GM12878 (cell line): ENCODE measurements around the gene CARD14. TPM values are rescaled to one million over a fixed set of nuclear protein-coding genes. Genes with fewer than 3 reads are reported as not detected.
A peak's percentile ranks its signal among the peaks of the same experiment; 100 is the strongest.

Source experiments
- ATAC-seq: fragments of 200-7000 bp; cut with Tn5 transposase; 3 replicates; pipeline ENCODE4 v1.9.1; 2020; ENCODE audit warnings: mild to moderate bottlenecking, moderate library complexity
- BruUV-seq: library from RNA; stranded (reverse); fragments of 400-500 nt; replicated peaks from 2 replicates; lab custom pipeline; 2021; lab: Mats Ljungman, UMichigan
- CTCF ChIA-PET: fragments of 300-600 bp; sonication (Branson Sonifier 250); formaldehyde crosslinking; extraction: SDS; loops from one replicate; lab custom pipeline; 2021; ENCODE audit warnings: inconsistent platforms; lab: Yijun Ruan, JAX
- POLR2A ChIA-PET: fragments of 350-600 bp; formaldehyde crosslinking; extraction: SDS; loops from one replicate; lab custom pipeline; 2021; ENCODE audit warnings: inconsistent platforms; lab: Charles Lee
- RAD21 ChIA-PET: fragments of 300-600 bp; sonication (Branson Sonifier 250); formaldehyde crosslinking; loops from one replicate; lab custom pipeline; 2023; ENCODE audit warnings: antibody characterized with exemption; ENCODE audit not compliant: unreplicated experiment; lab: Charles Lee
- SMC1A ChIA-PET: fragments of 300-600 bp; sonication (Branson Sonifier 250); formaldehyde crosslinking; loops from one replicate; lab custom pipeline; 2023; ENCODE audit not compliant: unreplicated experiment, uncharacterized antibody; lab: Charles Lee
- DNase-seq: peaks from one replicate; pipeline ENCODE4 v3.0.0-alpha.2; 2011; ENCODE audit warnings: low read depth, low spot score
- FAIRE-seq: peaks from 3 replicates; lab custom pipeline; 2011; peaks lifted over from hg19 to GRCh38; lab: Jason Lieb, UNC
- H2AFZ ChIP-seq: 2 replicates; pipeline ENCODE4 v1.6.0; 2011; ENCODE audit warnings: low read depth, low read length, control low read depth; ENCODE audit not compliant: control insufficient read depth
- H3K27ac ChIP-seq: 2 replicates; pipeline ENCODE4 v1.5.1; 2011; ENCODE audit warnings: control low read depth; ENCODE audit not compliant: control insufficient read depth, insufficient read depth
- H3K27me3 ChIP-seq, 2 experiments: replicated peaks in 1 of 2; 2 replicates each; pipeline versions ENCODE4 v1.6.0 to v1.6.1; 2011; ENCODE audit warnings: low read length in 1 of 2; ENCODE audit not compliant: control insufficient read depth in 2 of 2, insufficient read depth in 2 of 2
- H3K36me3 ChIP-seq, 2 experiments: 2 replicates each; pipeline ENCODE4 v1.5.1; 2011; ENCODE audit warnings: low read length in 1 of 2; ENCODE audit not compliant: control insufficient read depth in 2 of 2, insufficient read depth in 2 of 2
- H3K4me1 ChIP-seq: 2 replicates; pipeline ENCODE4 v1.6.1; 2011; ENCODE audit warnings: mild to moderate bottlenecking, low read length, moderate library complexity, mixed read lengths; ENCODE audit not compliant: control insufficient read depth, insufficient read depth
- H3K4me2 ChIP-seq: 2 replicates; pipeline ENCODE4 v1.6.0; 2011; ENCODE audit warnings: control low read depth; ENCODE audit not compliant: control insufficient read depth, insufficient read depth
- H3K4me3 ChIP-seq: fragments of 200-600 bp; sonication (generic); 2 replicates; pipeline ENCODE4 v1.5.1; 2016
- H3K79me2 ChIP-seq: 2 replicates; pipeline ENCODE4 v1.6.0; 2011; ENCODE audit warnings: low read length; ENCODE audit not compliant: control insufficient read depth, insufficient read depth
- H3K9ac ChIP-seq: 2 replicates; pipeline ENCODE4 v1.8.0; 2011; ENCODE audit warnings: low read length, control low read depth, mixed read lengths; ENCODE audit not compliant: control insufficient read depth, insufficient read depth
- H3K9me3 ChIP-seq: replicated peaks from 3 replicates; pipeline ENCODE4 v1.5.1; 2011; ENCODE audit warnings: mild to moderate bottlenecking, low read length; ENCODE audit not compliant: control insufficient read depth, insufficient read depth
- H4K20me1 ChIP-seq: 2 replicates; pipeline ENCODE4 v1.6.0; 2011; ENCODE audit not compliant: control insufficient read depth, insufficient read depth
- CBFB ChIP-seq: IDR thresholded peaks from 2 replicates; pipeline ENCODE4 v1.6.1; 2016; ENCODE audit warnings: antibody characterized with exemption, low read depth
- EGR1 ChIP-seq, 2 experiments: IDR thresholded peaks; 1 replicate in 1 of 2; 2 replicates in 1 of 2; pipeline ENCODE4 v1.6.1; 2011 to 2012; ENCODE audit warnings: low read depth in 2 of 2, low read length in 2 of 2, borderline replicate concordance in 1 of 2, mild to moderate bottlenecking in 1 of 2, moderate library complexity in 1 of 2
- EP300 ChIP-seq, 2 experiments: fragments of 150-350 bp in 1 of 2; IDR thresholded peaks; 2 replicates each; pipeline ENCODE4 v1.6.1; 2011 to 2012; ENCODE audit warnings: low read depth in 2 of 2, low read length in 2 of 2, borderline replicate concordance in 1 of 2, improper control_type of control experiment in 1 of 2, inconsistent platforms in 1 of 2; ENCODE audit not compliant: control insufficient read depth in 1 of 2
- HDAC6 ChIP-seq: fragments of 200-600 bp; sonication (generic); IDR thresholded peaks from one replicate; pipeline ENCODE4 v1.8.0; 2017; ENCODE audit warnings: antibody characterized with exemption; ENCODE audit not compliant: unreplicated experiment
- HDGF ChIP-seq: fragments of 450-650 bp; IDR thresholded peaks from 2 replicates; pipeline ENCODE4 v1.6.1; 2016; ENCODE audit warnings: antibody characterized with exemption
- IKZF2 ChIP-seq, 2 experiments: fragments of 450-650 bp; IDR thresholded peaks; 2 replicates each; pipeline ENCODE4 v1.6.1; 2017; ENCODE audit warnings: mild to moderate bottlenecking in 2 of 2, moderate library complexity in 2 of 2
- KLF5 ChIP-seq: fragments of 450-650 bp; IDR thresholded peaks from 2 replicates; pipeline ENCODE4 v1.6.1; 2014; ENCODE audit warnings: mild to moderate bottlenecking; ENCODE audit not compliant: partially characterized antibody
- MEF2B ChIP-seq: fragments of 450-650 bp; IDR thresholded peaks from 2 replicates; pipeline ENCODE4 v1.6.1; 2018; ENCODE audit warnings: mild to moderate bottlenecking, moderate library complexity; ENCODE audit not compliant: partially characterized antibody, poor library complexity, severe bottlenecking
- MXI1 ChIP-seq: fragments of 150-350 bp; IDR thresholded peaks from 2 replicates; pipeline ENCODE4 v1.6.1; 2011; ENCODE audit warnings: low read depth, mild to moderate bottlenecking, inconsistent platforms, low read length, improper control_type of control experiment
- POLR2AphosphoS5 ChIP-seq: IDR thresholded peaks from 2 replicates; pipeline ENCODE4 v1.6.1; 2011; ENCODE audit warnings: mild to moderate bottlenecking, low read length, inconsistent platforms
- RB1 ChIP-seq: fragments of 450-650 bp; formaldehyde crosslinking; IDR thresholded peaks from 2 replicates; pipeline ENCODE4 v1.6.1; 2017; ENCODE audit warnings: mild to moderate bottlenecking, borderline replicate concordance
- RUNX3 ChIP-seq: IDR thresholded peaks from 2 replicates; pipeline ENCODE4 v1.6.1; 2012; ENCODE audit warnings: low read length, inconsistent platforms
- SREBF1 ChIP-seq: IDR thresholded peaks from 2 replicates; pipeline ENCODE4 v1.6.1; 2012; ENCODE audit warnings: mild to moderate bottlenecking, low read length
- SREBF2 ChIP-seq: IDR thresholded peaks from 2 replicates; pipeline ENCODE4 v1.6.1; 2012; ENCODE audit warnings: mild to moderate bottlenecking, low read length
- SRF ChIP-seq, 2 experiments: IDR thresholded peaks; 2 replicates each; pipeline ENCODE4 v1.6.1; 2011; ENCODE audit warnings: low read depth in 2 of 2, low read length in 2 of 2, mild to moderate bottlenecking in 1 of 2, moderate library complexity in 1 of 2
- STAT3 ChIP-seq: IDR thresholded peaks from 2 replicates; pipeline ENCODE4 v1.6.1; 2011; ENCODE audit warnings: low read depth, low read length, improper control_type of control experiment
- ZNF384 ChIP-seq: IDR thresholded peaks from 2 replicates; pipeline ENCODE4 v1.6.1; 2012; ENCODE audit warnings: low read depth, mild to moderate bottlenecking, low read length, improper control_type of control experiment, borderline replicate concordance
- ZNF622 ChIP-seq: fragments of 450-650 bp; IDR thresholded peaks from 2 replicates; pipeline ENCODE4 v1.6.1; 2017; ENCODE audit warnings: mild to moderate bottlenecking, inconsistent platforms
- ZSCAN29 ChIP-seq: fragments of 450-650 bp; IDR thresholded peaks from 2 replicates; pipeline ENCODE4 v1.6.1; 2017; ENCODE audit warnings: mild to moderate bottlenecking, moderate library complexity
- WGBS: methylation state at CpG from one replicate; pipeline ENCODE4 v1.1.6; 2016; ENCODE audit warnings: low lambda C conversion rate; ENCODE audit not compliant: insufficient replicate concordance, insufficient coverage; ENCODE audit errors: missing lambda C conversion rate; 5-methylcytosine and 5-hydroxymethylcytosine counted together
- in situ Hi-C: fragments of 300-500 bp; cut with MboI; formaldehyde crosslinking; loops from 9 replicates; pipeline ENCODE4 v1.14.3; 2018; ENCODE audit warnings: mixed read lengths
- intact Hi-C: fragments of 100-400 bp; cut with micrococcal nuclease; formaldehyde crosslinking; loops from one replicate; pipeline ENCODE4 v1.14.2; 2022; ENCODE audit not compliant: unreplicated experiment
- polyA plus RNA-seq, 11 experiments: library from polyadenylated mRNA; depleted of rRNA in 4 of 11; unstranded in 6 of 11; stranded (reverse) in 5 of 11; fragments of >200 nt; fragmentation: Nextera tagmentation in 4 of 11; fragmentation: Illumina TruSeq in 1 of 11; extraction: Ambion mirVana in 4 of 11; extraction: Trizol in 1 of 11; gene quantifications; 1 replicate in 1 of 11; 2 replicates in 10 of 11; pipeline versions ENCODE4 v1.2.1 to v1.2.3, GENCODE V29; 2011 to 2016; ENCODE audit warnings: inconsistent platforms in 2 of 11, missing spikeins in 2 of 11, low read depth in 1 of 11
- total RNA-seq, 4 experiments: library from RNA; depleted of rRNA in 3 of 4; stranded (reverse); fragments of >200 nt in 3 of 4; fragmentation: Illumina TruSeq in 1 of 4; extraction: Trizol in 1 of 4; gene quantifications; 2 replicates each; pipeline versions ENCODE4 v1.2.1 to v1.2.3, GENCODE V29; 2013 to 2021
- TF ChIP-seq, protein P1 (sequence below): IDR thresholded peaks from 2 replicates; pipeline ENCODE4 v1.6.1; 2012; ENCODE audit warnings: low read depth, low read length, improper control_type of control experiment
- TF ChIP-seq, protein P2 (sequence below): fragments of 450-650 bp; IDR thresholded peaks from 2 replicates; pipeline ENCODE4 v1.6.1; 2018; ENCODE audit warnings: borderline replicate concordance, mild to moderate bottlenecking; ENCODE audit not compliant: partially characterized antibody
- TF ChIP-seq, protein P3 (sequence below): fragments of 450-650 bp; IDR thresholded peaks from 2 replicates; pipeline ENCODE4 v1.6.1; 2016; ENCODE audit warnings: mild to moderate bottlenecking

The CARD14 gene
- total and polyA plus RNA-seq, 10 of the 15 experiments (the other 5 are each of a cell fraction or from before 2014, with no cell fraction given), result 0.08 to 0.15 TPM; not detected in 8

DNA sequence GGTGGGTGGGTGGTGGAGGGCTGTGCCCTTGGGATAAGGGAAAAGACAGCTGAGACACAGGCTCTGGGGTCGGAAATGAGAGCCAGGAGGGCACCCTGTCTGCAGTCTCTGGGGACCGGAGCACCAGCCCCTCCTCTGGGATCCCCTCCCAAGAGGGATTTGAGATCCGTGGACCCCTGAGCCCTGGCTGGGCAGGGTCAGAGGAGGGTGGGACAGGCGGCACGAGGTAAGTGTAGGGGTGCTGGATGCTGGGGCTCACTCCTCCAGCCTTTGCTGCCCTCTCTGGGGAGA, 49.9 kb downstream of the CARD14 start:
- in situ Hi-C loops, result no loop called here

More for the DNA sequence above, 49.9 kb downstream of the CARD14 start:
- Histone ChIP-seq H3K27ac (peak overlapping the region; percentile 75), H3K79me2 (peaks cover 4% of the 10 kb centered on the region), H3K9me3 (no peaks in the 10 kb centered on the region), H3K4me2 (peak overlapping the region; percentile 90), H3K4me1 (peaks cover 4% of the 10 kb centered on the region)
- 3% methylated on average over 5 of the region's 5 CpGs for WGBS
- no TSS peak for BruUV-seq
- no peak; the same call in 1 of the 3 replicates for ATAC-seq
- intact Hi-C loops, result loop anchor here (5.0 kb wide), 1 partner anchor 33 kb away; no protein-coding TSS in a partner anchor
- CTCF ChIA-PET, result interaction anchor here (0.9 kb wide), 1 partner anchor 23 kb away, joined by 3 read pairs; no protein-coding TSS in a partner anchor
- RAD21 ChIA-PET, result interaction anchor here (0.8 to 2.2 kb wide), 3 partner anchors 24 to 44 kb away, joined by 3 to 10 read pairs (median 3); no protein-coding TSS in a partner anchor
- POLR2A ChIA-PET, result interaction anchor here (1.1 to 1.5 kb wide), 3 partner anchors 35 to 46 kb away, joined by 3 to 5 read pairs (median 4); no protein-coding TSS in a partner anchor
- SMC1A ChIA-PET, result interaction anchor here (1.0 to 2.0 kb wide), 2 partner anchors 24 to 46 kb away, joined by 4 to 8 read pairs; no protein-coding TSS in a partner anchor
- no peak for TF ChIP-seq EGR1 (IDR thresholded peaks at IDR 0.05; ENCODE audit: borderline replicate concordance in 1 of 2, low read depth in 2 of 2, low read length in 2 of 2)
- TF ChIP-seq MXI1, result 0 out of 2 replicates have a peak, but pooled peaks have one; percentile 11
- no peak for TF ChIP-seq HDAC6
- TF ChIP-seq, protein P1, sequence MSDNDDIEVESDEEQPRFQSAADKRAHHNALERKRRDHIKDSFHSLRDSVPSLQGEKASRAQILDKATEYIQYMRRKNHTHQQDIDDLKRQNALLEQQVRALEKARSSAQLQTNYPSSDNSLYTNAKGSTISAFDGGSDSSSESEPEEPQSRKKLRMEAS, result no peak
- TF ChIP-seq HDGF, result peak; percentile 59; the same call in 1 of the 2 replicates
- TF ChIP-seq, protein P2, sequence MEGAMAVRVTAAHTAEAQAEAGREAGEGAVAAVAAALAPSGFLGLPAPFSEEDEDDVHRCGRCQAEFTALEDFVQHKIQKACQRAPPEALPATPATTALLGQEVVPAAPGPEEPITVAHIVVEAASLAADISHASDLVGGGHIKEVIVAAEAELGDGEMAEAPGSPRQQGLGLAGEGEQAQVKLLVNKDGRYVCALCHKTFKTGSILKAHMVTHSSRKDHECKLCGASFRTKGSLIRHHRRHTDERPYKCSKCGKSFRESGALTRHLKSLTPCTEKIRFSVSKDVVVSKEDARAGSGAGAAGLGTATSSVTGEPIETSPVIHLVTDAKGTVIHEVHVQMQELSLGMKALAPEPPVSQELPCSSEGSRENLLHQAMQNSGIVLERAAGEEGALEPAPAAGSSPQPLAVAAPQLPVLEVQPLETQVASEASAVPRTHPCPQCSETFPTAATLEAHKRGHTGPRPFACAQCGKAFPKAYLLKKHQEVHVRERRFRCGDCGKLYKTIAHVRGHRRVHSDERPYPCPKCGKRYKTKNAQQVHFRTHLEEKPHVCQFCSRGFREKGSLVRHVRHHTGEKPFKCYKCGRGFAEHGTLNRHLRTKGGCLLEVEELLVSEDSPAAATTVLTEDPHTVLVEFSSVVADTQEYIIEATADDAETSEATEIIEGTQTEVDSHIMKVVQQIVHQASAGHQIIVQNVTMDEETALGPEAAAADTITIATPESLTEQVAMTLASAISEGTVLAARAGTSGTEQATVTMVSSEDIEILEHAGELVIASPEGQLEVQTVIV, result peak; percentile 0
- TF ChIP-seq POLR2AphosphoS5, result 0 out of 2 replicates have a peak, but pooled peaks have one; percentile 5
- peak; percentile 10 for TF ChIP-seq CBFB
- no peak for TF ChIP-seq KLF5
- TF ChIP-seq SREBF2, result no peak
- no peak for TF ChIP-seq SRF (IDR thresholded peaks at IDR 0.05; ENCODE audit: low read depth in 2 of 2, low read length in 2 of 2)
- TF ChIP-seq RUNX3, result no peak
- TF ChIP-seq ZSCAN29, result no peak
- TF ChIP-seq ZNF384, result no peak
- TF ChIP-seq STAT3, result no peak
- peak; percentile 78 for TF ChIP-seq MEF2B
- 0 out of 4 replicates have a peak, but pooled peaks have one; percentile 0 to 13 for TF ChIP-seq IKZF2 (IDR thresholded peaks at IDR 0.05)
- TF ChIP-seq SREBF1, result no peak
- no peak for TF ChIP-seq RB1
- TF ChIP-seq ZNF622, result no peak
- TF ChIP-seq, protein P3, sequence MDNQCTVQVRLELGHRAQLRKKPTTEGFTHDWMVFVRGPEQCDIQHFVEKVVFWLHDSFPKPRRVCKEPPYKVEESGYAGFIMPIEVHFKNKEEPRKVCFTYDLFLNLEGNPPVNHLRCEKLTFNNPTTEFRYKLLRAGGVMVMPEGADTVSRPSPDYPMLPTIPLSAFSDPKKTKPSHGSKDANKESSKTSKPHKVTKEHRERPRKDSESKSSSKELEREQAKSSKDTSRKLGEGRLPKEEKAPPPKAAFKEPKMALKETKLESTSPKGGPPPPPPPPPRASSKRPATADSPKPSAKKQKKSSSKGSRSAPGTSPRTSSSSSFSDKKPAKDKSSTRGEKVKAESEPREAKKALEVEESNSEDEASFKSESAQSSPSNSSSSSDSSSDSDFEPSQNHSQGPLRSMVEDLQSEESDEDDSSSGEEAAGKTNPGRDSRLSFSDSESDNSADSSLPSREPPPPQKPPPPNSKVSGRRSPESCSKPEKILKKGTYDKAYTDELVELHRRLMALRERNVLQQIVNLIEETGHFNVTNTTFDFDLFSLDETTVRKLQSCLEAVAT, result 0 out of 2 replicates have a peak, but pooled peaks have one; percentile 36
- TF ChIP-seq EP300 (IDR thresholded peaks at IDR 0.05; ENCODE audit: borderline replicate concordance in 1 of 2, control insufficient read depth in 1 of 2, low read depth in 2 of 2, low read length in 2 of 2), result 0 out of 4 replicates have a peak, but pooled peaks of 1 of the 2 experiments have one; percentile 4
- TF ChIP-seq, all 136 proteins: peak for 9
- DNase-seq (no peak), FAIRE-seq (no peak)
- Histone ChIP-seq H2AFZ (peak overlapping the region; percentile 78), H4K20me1 (no peaks in the 10 kb centered on the region; the same call in 1 of the 2 replicates), H3K9ac (peak overlapping the region; percentile 80), H3K4me3 (peak overlapping the region; percentile 94), H3K27me3 (no peaks in the 10 kb centered on the region), H3K36me3 (peaks cover 0 to 5% of the 10 kb centered on the region in 2 experiments; a peak in 2 of 4 replicates)
